GM12872 (cell line): ENCODE measurements around the gene FMN1.
A peak's percentile ranks its signal among the peaks of the same experiment; 100 is the strongest.

ENCODE experiments used
- CTCF ChIP-seq: IDR thresholded peaks from 3 replicates; pipeline ENCODE4 v1.5.1; 2011; ENCODE audit warnings: low read depth, mild to moderate bottlenecking, low read length, moderate library complexity; ENCODE audit not compliant: insufficient read depth

FMN1 gene

GRCh38 chr15:33008284-33008995 is 186.1 kb downstream of the FMN1 start:
- no peak for TF ChIP-seq CTCF

- no peak for TF ChIP-seq CTCF
Measured at GRCh38 chr15:33007303-33007855, 187.1 kb downstream of the FMN1 start.

- TF ChIP-seq CTCF: no peak
Measured at GRCh38 chr15:33005582-33005981, 188.9 kb downstream of the FMN1 start.

- no peak for TF ChIP-seq CTCF
Measured at GRCh38 chr15:33001926-33002325, 192.6 kb downstream of the FMN1 start.

GRCh38 chr15:32998979-32999672 is 195.4 kb downstream of the FMN1 start:
- no peak for TF ChIP-seq CTCF

- TF ChIP-seq CTCF: no peak
Measured at GRCh38 chr15:32998182-32998581, 196.3 kb downstream of the FMN1 start.

GRCh38 chr15:32994810-32995424 is 199.6 kb downstream of the FMN1 start:
- peak; percentile 50; the same call in 2 of the 3 replicates for TF ChIP-seq CTCF
